Suprapubic skin (tissue), 3 donors: ENCODE data around the gene CD48.

Experiments used
- POLR2A ChIP-seq, 2 donors: fragments of 450-650 bp; IDR thresholded peaks; one replicate each; pipeline ENCODE4 v1.6.1; 2017; ENCODE audit warnings: antibody characterized with exemption in 2 of 2, mild to moderate bottlenecking in 2 of 2, moderate library complexity in 2 of 2
- TF ChIP-seq, protein P1 (sequence below), 2 donors: fragments of 200-600 bp in 1 of 2; fragments of 450-650 bp in 1 of 2; sonication (generic) in 1 of 2; IDR thresholded peaks; one replicate each; pipeline ENCODE4 v1.5.1; 2016 to 2019; ENCODE audit warnings: antibody characterized with exemption in 2 of 2, mild to moderate bottlenecking in 1 of 2, moderate library complexity in 1 of 2

DNA sequence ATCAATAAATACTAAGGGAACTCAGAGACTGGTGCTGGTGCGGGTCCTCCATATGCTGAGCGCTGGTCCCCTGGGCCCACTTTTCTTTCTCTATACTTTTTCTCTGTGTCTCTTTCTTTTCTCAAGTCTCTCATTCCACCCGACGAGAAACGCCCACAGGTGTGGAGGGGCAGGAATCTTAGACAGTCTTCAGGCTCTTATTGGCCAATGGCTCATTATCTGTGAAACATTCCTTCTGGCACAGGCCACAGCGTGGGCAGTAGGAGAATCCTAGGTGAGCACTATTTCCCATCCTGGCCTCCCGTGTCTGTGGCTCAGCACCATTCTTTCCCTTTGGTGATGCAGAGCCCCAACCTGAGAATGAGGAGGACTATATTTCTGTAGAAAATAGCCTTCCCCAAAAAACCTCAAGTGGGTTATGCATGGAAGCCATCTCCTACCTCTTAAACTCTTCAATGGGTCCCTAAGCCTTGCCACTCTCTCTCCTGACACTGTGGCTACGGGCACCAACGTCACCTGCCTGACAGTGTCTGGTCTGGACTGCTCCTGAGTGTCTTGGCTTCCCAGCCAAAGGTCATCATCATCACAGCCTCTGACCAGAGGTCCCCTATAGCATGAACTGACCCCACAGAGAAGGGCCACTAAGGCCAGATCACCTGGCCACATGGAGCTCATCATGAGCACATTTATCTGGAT is 58.5 kb downstream of the CD48 start:
- TF ChIP-seq, protein P1, sequence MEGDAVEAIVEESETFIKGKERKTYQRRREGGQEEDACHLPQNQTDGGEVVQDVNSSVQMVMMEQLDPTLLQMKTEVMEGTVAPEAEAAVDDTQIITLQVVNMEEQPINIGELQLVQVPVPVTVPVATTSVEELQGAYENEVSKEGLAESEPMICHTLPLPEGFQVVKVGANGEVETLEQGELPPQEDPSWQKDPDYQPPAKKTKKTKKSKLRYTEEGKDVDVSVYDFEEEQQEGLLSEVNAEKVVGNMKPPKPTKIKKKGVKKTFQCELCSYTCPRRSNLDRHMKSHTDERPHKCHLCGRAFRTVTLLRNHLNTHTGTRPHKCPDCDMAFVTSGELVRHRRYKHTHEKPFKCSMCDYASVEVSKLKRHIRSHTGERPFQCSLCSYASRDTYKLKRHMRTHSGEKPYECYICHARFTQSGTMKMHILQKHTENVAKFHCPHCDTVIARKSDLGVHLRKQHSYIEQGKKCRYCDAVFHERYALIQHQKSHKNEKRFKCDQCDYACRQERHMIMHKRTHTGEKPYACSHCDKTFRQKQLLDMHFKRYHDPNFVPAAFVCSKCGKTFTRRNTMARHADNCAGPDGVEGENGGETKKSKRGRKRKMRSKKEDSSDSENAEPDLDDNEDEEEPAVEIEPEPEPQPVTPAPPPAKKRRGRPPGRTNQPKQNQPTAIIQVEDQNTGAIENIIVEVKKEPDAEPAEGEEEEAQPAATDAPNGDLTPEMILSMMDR (IDR thresholded peaks at IDR 0.05), result no peak
- TF ChIP-seq POLR2A (IDR thresholded peaks at IDR 0.05), result no peak
